Measurements from ENCODE around the gene BPIFB2.

- TF ChIP-seq POLR2A (IDR thresholded peaks at IDR 0.05): no peak
- TF ChIP-seq EP300 (IDR thresholded peaks at IDR 0.05): no peak
Observed at GRCh38 chr20:32982617-32983458, 24.7 kb upstream of the BPIFB2 start.
